ENCODE results near the gene C11orf97. TPM values are rescaled to one million over a fixed set of nuclear protein-coding genes. Genes with fewer than 3 reads are reported as not detected.

The C11orf97 gene
- total RNA-seq, 1 experiment from 2014 or later: not detected

DNA sequence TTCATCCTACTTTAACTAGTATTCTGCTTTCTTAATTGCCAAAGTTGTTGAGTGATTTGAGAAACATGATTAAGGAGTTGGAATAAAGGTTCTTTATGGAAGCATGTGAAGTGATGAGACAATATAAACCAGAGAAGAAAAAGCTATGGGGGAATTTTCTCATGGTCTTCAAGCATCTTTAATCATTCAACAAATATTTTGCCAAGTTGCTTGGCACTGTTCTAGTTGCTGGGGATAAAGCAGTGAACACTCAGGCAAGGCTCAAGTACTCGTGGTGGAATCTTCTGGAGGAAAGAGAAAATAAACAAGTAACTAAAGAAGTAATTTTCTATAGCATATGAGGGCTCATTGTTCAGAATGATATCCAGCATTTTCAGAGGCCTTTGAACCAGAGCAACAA lies 45.7 kb downstream of the C11orf97 start:
- Histone ChIP-seq H3K4me3 (no peak overlapping the region), H2AFZ (no peak overlapping the region), H3K4me1 (replicated peaks; ENCODE audit: insufficient read depth) (0 out of 2 replicates have a peak, but pooled peaks cover under 1% of the 10 kb centered on the region), H4K20me1 (ENCODE audit: insufficient read depth) (no peaks in the 10 kb centered on the region), H3K9me2 (ENCODE audit: insufficient read depth) (no peaks in the 10 kb centered on the region; the same call in 1 of the 2 replicates), H3K9me3 (ENCODE audit: insufficient read depth, low read depth) (no peaks in the 10 kb centered on the region), H3K27me3 (ENCODE audit: insufficient read depth, low read depth) (no peaks in the 10 kb centered on the region), H3K79me2 (ENCODE audit: low read depth) (no peaks in the 10 kb centered on the region), H3K4me2 (no peak overlapping the region), H3K27ac (no peak overlapping the region), H3K36me3 (ENCODE audit: low read depth) (no peaks in the 10 kb centered on the region), H3F3A (ENCODE audit: insufficient read depth, low read depth) (no peaks in the 10 kb centered on the region; the same call in 1 of the 2 replicates)
- intact Hi-C loops (cut with micrococcal nuclease; ENCODE audit: unreplicated experiment): no loop called here
- BruUV-seq (replicated peaks): no TSS peak
- ChIA-PET CTCF (no interaction called here), POLR2A (ENCODE audit: unreplicated experiment) (no interaction called here)
- TF ChIP-seq, protein P1, sequence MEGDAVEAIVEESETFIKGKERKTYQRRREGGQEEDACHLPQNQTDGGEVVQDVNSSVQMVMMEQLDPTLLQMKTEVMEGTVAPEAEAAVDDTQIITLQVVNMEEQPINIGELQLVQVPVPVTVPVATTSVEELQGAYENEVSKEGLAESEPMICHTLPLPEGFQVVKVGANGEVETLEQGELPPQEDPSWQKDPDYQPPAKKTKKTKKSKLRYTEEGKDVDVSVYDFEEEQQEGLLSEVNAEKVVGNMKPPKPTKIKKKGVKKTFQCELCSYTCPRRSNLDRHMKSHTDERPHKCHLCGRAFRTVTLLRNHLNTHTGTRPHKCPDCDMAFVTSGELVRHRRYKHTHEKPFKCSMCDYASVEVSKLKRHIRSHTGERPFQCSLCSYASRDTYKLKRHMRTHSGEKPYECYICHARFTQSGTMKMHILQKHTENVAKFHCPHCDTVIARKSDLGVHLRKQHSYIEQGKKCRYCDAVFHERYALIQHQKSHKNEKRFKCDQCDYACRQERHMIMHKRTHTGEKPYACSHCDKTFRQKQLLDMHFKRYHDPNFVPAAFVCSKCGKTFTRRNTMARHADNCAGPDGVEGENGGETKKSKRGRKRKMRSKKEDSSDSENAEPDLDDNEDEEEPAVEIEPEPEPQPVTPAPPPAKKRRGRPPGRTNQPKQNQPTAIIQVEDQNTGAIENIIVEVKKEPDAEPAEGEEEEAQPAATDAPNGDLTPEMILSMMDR (conservative IDR thresholded peaks at IDR 0.05): no peak
- TF ChIP-seq EZH2 (IDR thresholded peaks at IDR 0.05; ENCODE audit: low read depth): no peak
- DNase-seq: no peak

DNA sequence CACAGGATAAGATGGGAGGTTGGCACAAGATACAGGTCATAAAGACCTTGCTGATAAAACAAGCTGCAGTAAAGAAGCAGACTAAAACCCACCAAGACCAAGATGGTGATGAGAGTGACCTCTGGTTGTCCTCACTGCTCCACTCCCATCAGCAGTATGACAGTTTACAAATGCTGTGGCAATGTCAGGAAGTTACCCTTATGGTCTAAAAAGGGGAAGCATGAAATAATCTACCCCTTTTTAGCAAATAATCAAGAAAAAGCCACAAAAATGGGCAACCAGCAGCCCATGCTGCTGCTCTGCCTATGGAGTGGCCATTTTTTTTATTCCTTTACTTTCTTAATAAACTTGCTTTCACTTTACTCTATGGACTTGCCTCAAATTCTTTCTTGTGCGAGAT lies 46.2 kb downstream of the C11orf97 start:
- no TSS peak for BruUV-seq (replicated peaks)
- ChIA-PET POLR2A (ENCODE audit: unreplicated experiment) (no interaction called here), CTCF (no interaction called here)
- no peak for TF ChIP-seq EZH2 (IDR thresholded peaks at IDR 0.05; ENCODE audit: low read depth)
- TF ChIP-seq, protein P1 (conservative IDR thresholded peaks at IDR 0.05): no peak
- no peaks in the 10 kb centered on the region for H3K27me3 ChIP-seq (ENCODE audit: insufficient read depth, low read depth)
- no peak overlapping the region for H3K4me3 ChIP-seq
- H3F3A ChIP-seq (ENCODE audit: insufficient read depth, low read depth): no peaks in the 10 kb centered on the region; the same call in 1 of the 2 replicates
- no peak overlapping the region for H3K4me2 ChIP-seq
- intact Hi-C loops (cut with micrococcal nuclease; ENCODE audit: unreplicated experiment): no loop called here
- H4K20me1 ChIP-seq (ENCODE audit: insufficient read depth): no peaks in the 10 kb centered on the region
- H3K4me1 ChIP-seq (replicated peaks; ENCODE audit: insufficient read depth): 0 out of 2 replicates have a peak, but pooled peaks cover 6% of the 10 kb centered on the region
- DNase-seq: no peak
- H2AFZ ChIP-seq: no peak overlapping the region
- no peaks in the 10 kb centered on the region for H3K36me3 ChIP-seq (ENCODE audit: low read depth)
- no peaks in the 10 kb centered on the region for H3K79me2 ChIP-seq (ENCODE audit: low read depth)
- no peaks in the 10 kb centered on the region for H3K9me3 ChIP-seq (ENCODE audit: insufficient read depth, low read depth)
- no peak overlapping the region for H3K27ac ChIP-seq
- H3K9me2 ChIP-seq (ENCODE audit: insufficient read depth): no peaks in the 10 kb centered on the region; the same call in 1 of the 2 replicates

DNA sequence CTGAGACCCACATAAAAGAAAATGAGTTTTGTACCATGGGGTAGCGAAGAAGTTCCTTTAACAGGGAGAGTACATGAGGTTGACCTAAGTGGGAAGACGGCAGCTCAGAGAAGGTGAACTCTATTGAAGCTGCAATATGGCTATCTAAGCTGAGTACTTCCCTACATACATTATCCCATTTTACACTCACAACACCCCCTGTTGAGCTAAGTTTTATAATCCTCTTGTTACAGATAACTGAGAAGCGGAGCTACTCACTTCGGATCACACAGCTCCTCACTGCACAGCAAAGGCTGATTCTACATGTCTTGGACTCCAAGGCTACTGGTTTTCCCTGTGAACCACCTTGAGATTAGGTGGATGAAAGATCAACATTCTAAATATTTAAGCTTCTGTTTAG lies 46.7 kb downstream of the C11orf97 start:
- H3F3A ChIP-seq (ENCODE audit: insufficient read depth, low read depth): no peaks in the 10 kb centered on the region; the same call in 1 of the 2 replicates
- no peaks in the 10 kb centered on the region; the same call in 1 of the 2 replicates for H3K9me2 ChIP-seq (ENCODE audit: insufficient read depth)
- no peak overlapping the region for H3K27ac ChIP-seq
- H4K20me1 ChIP-seq (ENCODE audit: insufficient read depth): no peaks in the 10 kb centered on the region
- H3K4me2 ChIP-seq: no peak overlapping the region
- DNase-seq: no peak
- 0 out of 2 replicates have a peak, but pooled peaks cover 6% of the 10 kb centered on the region for H3K4me1 ChIP-seq (replicated peaks; ENCODE audit: insufficient read depth)
- no peaks in the 10 kb centered on the region for H3K9me3 ChIP-seq (ENCODE audit: insufficient read depth, low read depth)
- TF ChIP-seq EZH2 (IDR thresholded peaks at IDR 0.05; ENCODE audit: low read depth): no peak
- TF ChIP-seq, protein P1 (conservative IDR thresholded peaks at IDR 0.05): no peak
- no peak overlapping the region for H3K4me3 ChIP-seq
- H2AFZ ChIP-seq: no peak overlapping the region
- intact Hi-C loops (cut with micrococcal nuclease; ENCODE audit: unreplicated experiment): no loop called here
- H3K27me3 ChIP-seq (ENCODE audit: insufficient read depth, low read depth): no peaks in the 10 kb centered on the region
- H3K36me3 ChIP-seq (ENCODE audit: low read depth): no peaks in the 10 kb centered on the region
- BruUV-seq (replicated peaks): no TSS peak
- no peaks in the 10 kb centered on the region for H3K79me2 ChIP-seq (ENCODE audit: low read depth)
- ChIA-PET POLR2A (ENCODE audit: unreplicated experiment) (no interaction called here), CTCF (no interaction called here)

Measured in PC-9 (cell line).